ENCODE measurements around the gene PCDH9. TPM values are rescaled to one million over a fixed set of nuclear protein-coding genes. Genes with fewer than 3 reads are reported as not detected.

PCDH9 gene
- total RNA-seq, 1 experiment from 2014 or later, result 10.1 TPM

DNA sequence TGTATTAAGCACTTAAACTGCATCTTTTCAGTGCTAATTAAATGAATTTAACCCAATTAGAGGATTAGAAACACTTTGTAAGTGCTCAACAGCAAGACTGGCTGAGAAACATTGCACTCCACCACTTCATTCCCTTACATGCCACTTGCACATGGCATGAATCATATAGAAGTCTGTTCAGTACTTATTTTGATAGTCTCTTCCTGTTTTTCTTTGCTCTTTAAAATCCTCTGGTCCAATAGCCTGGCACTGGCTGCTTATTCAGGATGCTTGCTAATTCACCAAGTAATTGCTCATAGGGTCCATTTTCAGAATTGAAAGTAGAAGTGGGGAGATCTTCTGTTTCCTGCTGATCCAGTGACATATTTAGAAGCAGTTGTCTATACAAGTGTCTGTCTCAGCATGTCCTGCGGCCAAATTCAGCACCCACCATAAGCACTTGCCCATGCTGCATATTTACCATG, 900.1 kb downstream of the PCDH9 start:
- peak; percentile 2 for DNase-seq (ENCODE audit: unreplicated experiment)
- ChIA-PET POLR2A (no interaction called here), CTCF (no interaction called here)
- Mint-ChIP-seq H3K4me1 (ENCODE audit: insufficient read depth, unreplicated experiment) (peaks cover 5% of the 10 kb centered on the region), H3K36me3 (ENCODE audit: insufficient read depth, unreplicated experiment) (no peaks in the 10 kb centered on the region), H3K4me3 (ENCODE audit: unreplicated experiment) (no peak overlapping the region), H3K27me3 (ENCODE audit: insufficient read depth, unreplicated experiment) (no peaks in the 10 kb centered on the region), H3K9me3 (ENCODE audit: unreplicated experiment) (no peaks in the 10 kb centered on the region), H3K27ac (ENCODE audit: low read depth, unreplicated experiment) (no peak overlapping the region)
- BruUV-seq (replicated peaks), result no TSS peak
- intact Hi-C loops (cut with micrococcal nuclease), result no loop called here
- TF ChIP-seq, protein P1, sequence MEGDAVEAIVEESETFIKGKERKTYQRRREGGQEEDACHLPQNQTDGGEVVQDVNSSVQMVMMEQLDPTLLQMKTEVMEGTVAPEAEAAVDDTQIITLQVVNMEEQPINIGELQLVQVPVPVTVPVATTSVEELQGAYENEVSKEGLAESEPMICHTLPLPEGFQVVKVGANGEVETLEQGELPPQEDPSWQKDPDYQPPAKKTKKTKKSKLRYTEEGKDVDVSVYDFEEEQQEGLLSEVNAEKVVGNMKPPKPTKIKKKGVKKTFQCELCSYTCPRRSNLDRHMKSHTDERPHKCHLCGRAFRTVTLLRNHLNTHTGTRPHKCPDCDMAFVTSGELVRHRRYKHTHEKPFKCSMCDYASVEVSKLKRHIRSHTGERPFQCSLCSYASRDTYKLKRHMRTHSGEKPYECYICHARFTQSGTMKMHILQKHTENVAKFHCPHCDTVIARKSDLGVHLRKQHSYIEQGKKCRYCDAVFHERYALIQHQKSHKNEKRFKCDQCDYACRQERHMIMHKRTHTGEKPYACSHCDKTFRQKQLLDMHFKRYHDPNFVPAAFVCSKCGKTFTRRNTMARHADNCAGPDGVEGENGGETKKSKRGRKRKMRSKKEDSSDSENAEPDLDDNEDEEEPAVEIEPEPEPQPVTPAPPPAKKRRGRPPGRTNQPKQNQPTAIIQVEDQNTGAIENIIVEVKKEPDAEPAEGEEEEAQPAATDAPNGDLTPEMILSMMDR (IDR thresholded peaks at IDR 0.05; ENCODE audit: unreplicated experiment), result no peak

DNA sequence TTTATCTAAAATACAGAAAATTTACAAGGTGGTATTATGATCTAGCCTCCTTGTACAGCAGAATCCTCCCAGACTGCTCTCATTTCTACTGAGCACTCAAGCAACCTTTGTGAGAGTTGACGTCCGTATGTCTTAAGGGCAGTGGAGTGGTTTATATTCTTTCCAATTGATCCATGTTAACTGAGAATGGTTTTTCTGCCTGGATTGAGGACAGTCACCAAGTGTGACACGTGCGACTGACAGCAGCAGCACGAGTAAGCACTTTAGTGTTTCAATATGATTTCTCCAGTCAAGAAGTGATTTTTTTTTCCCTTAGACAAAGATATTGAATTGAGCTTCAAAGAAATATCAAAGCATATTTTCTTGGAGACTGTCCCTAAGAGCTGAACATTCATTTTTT, 901.7 kb downstream of the PCDH9 start:
- H3K27me3 Mint-ChIP-seq (ENCODE audit: insufficient read depth, unreplicated experiment), result no peaks in the 10 kb centered on the region
- no TSS peak for BruUV-seq (replicated peaks)
- TF ChIP-seq, protein P1 (IDR thresholded peaks at IDR 0.05; ENCODE audit: unreplicated experiment), result no peak
- H3K9me3 Mint-ChIP-seq (ENCODE audit: unreplicated experiment), result no peaks in the 10 kb centered on the region
- no peaks in the 10 kb centered on the region for H3K36me3 Mint-ChIP-seq (ENCODE audit: insufficient read depth, unreplicated experiment)
- peaks cover 5% of the 10 kb centered on the region for H3K4me1 Mint-ChIP-seq (ENCODE audit: insufficient read depth, unreplicated experiment)
- ChIA-PET POLR2A (no interaction called here), CTCF (no interaction called here)
- H3K27ac Mint-ChIP-seq (ENCODE audit: low read depth, unreplicated experiment), result no peak overlapping the region
- intact Hi-C loops (cut with micrococcal nuclease), result no loop called here
- H3K4me3 Mint-ChIP-seq (ENCODE audit: unreplicated experiment), result no peak overlapping the region
- no peak for DNase-seq (ENCODE audit: unreplicated experiment)

DNA sequence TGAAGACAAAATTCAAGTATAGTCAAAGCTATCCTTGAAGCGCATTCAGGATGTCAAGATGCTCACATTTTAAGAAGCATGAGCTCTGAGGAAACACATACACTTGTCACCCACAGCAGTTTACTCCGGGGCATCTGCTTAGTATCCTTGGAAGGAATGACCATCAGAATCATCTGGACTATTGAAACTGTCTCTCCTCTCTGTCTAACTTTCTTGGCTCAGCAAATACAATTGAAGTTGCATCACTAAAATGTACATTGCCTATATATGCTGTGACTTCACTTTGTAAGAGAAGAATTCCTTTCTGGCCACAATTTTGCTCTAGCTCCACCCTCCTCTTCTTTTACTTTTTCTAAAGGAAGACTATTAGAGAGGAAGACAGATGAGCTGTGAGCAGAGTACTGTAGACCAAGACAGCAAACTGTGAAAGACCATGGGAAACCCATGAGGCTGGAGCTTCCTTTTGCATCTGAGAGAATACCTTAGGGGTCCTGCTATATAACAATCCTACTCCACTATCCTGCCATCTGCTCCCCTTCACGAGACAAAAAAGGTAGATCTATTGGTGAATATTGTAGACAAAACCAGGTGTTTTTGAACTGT, 906.3 kb downstream of the PCDH9 start:
- Mint-ChIP-seq H3K27ac (ENCODE audit: low read depth, unreplicated experiment) (no peak overlapping the region), H3K4me1 (ENCODE audit: insufficient read depth, unreplicated experiment) (no peaks in the 10 kb centered on the region), H3K4me3 (ENCODE audit: unreplicated experiment) (no peak overlapping the region), H3K27me3 (ENCODE audit: insufficient read depth, unreplicated experiment) (no peaks in the 10 kb centered on the region), H3K36me3 (ENCODE audit: insufficient read depth, unreplicated experiment) (no peaks in the 10 kb centered on the region), H3K9me3 (ENCODE audit: unreplicated experiment) (peaks cover 8% of the 10 kb centered on the region)
- CTCF ChIA-PET, result interaction anchor here (0.6 to 1.0 kb wide), 2 partner anchors 13 to 34 kb away, joined by 3 read pairs; no protein-coding TSS in a partner anchor
- intact Hi-C loops (cut with micrococcal nuclease), result no loop called here
- POLR2A ChIA-PET, result interaction anchor here (0.7 kb wide), 1 partner anchor 900 kb away, joined by 3 read pairs; no protein-coding TSS in a partner anchor
- no peak for DNase-seq (ENCODE audit: unreplicated experiment)
- BruUV-seq (replicated peaks), result no TSS peak
- TF ChIP-seq, protein P1 (IDR thresholded peaks at IDR 0.05; ENCODE audit: unreplicated experiment), result no peak

DNA sequence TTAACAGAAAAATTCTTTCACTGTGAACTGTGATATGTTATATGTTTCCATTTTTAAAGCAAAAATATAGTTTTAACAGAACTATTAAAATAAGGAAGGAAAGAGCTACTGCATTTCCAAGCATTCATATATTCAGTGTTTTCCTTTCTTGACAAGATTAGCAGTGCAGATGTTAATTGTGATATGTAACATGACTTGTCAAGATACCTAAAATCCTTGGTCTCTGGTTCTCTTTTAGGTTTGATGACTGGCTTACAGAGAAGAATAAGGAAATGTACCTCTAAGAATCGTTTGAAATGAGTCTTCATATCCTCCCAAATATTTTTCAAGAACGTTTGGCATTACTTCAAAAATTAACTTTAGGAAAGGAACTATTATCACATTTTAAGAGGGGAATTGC, 907.2 kb downstream of the PCDH9 start:
- no TSS peak for BruUV-seq (replicated peaks)
- Mint-ChIP-seq H3K27me3 (ENCODE audit: insufficient read depth, unreplicated experiment) (no peaks in the 10 kb centered on the region), H3K36me3 (ENCODE audit: insufficient read depth, unreplicated experiment) (no peaks in the 10 kb centered on the region), H3K4me1 (ENCODE audit: insufficient read depth, unreplicated experiment) (no peaks in the 10 kb centered on the region), H3K27ac (ENCODE audit: low read depth, unreplicated experiment) (no peak overlapping the region), H3K9me3 (ENCODE audit: unreplicated experiment) (peaks cover 11% of the 10 kb centered on the region), H3K4me3 (ENCODE audit: unreplicated experiment) (no peak overlapping the region)
- ChIA-PET CTCF (no interaction called here), POLR2A (no interaction called here)
- TF ChIP-seq, protein P1 (IDR thresholded peaks at IDR 0.05; ENCODE audit: unreplicated experiment), result no peak
- no peak for DNase-seq (ENCODE audit: unreplicated experiment)
- intact Hi-C loops (cut with micrococcal nuclease), result no loop called here

Data from MCF 10A (cell line).